ENCODE measurements around the gene ZNF679.

DNA sequence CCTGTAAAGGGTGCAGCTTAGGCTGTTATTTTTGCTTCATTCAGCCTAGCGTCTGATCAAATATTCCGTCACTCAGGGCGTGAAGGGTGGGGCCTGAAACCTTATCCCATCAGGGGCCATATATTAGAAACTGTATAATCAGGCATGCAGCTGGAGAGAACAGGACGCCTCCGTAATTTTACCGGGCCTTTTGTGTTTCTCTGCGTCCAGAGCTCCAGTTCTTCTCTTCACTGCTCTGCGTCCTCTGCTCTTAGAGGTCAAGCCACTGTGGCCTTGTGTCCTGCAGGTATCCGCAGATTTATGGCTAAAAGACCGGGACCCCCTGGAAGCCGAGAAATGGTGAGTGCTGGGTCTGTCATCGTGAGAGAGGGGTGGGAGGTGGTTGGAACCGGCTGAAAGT is 21.4 kb upstream of the ZNF679 start, which contains the start of gene ZNF735:
- no peak for TF ChIP-seq CTCF (IDR thresholded peaks at IDR 0.05)
- TF ChIP-seq POLR2A (IDR thresholded peaks at IDR 0.05): no peak
